Testis (tissue), 2 donors: Measurements from ENCODE around the gene UBE2K.

Source experiments
- POLR2A ChIP-seq: fragments of 450-650 bp; IDR thresholded peaks from one replicate; pipeline ENCODE4 v1.6.1; 2017; ENCODE audit warnings: antibody characterized with exemption, mild to moderate bottlenecking, moderate library complexity
- TF ChIP-seq, protein P1 (sequence below), 3 experiments: fragments of 450-650 bp in 2 of 3; fragments of 200-600 bp in 1 of 3; sonication (generic) in 1 of 3; IDR thresholded peaks; one replicate each; pipeline ENCODE4 v1.5.1; 2016 to 2019; ENCODE audit warnings: antibody characterized with exemption in 3 of 3, mild to moderate bottlenecking in 2 of 3, moderate library complexity in 1 of 3

DNA sequence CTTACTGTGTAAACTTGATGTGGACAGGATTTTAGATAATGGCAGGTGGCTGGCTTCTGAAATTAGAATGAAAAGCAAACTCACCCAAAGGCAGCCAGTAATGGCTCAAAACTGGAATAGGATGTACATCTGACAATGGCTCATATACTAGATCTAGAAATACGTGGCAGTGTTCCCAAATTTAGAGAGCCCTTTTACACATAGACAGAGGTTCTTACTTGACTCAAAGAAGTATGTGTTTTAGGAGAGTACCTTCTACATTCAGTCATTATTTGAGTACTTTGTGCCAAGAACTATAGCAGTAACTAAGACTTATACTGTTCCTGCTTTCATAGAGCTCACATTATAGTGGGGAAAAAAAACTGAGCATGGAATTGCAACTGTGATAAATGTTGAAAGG lies 48.0 kb downstream of the UBE2K start:
- TF ChIP-seq, protein P1, sequence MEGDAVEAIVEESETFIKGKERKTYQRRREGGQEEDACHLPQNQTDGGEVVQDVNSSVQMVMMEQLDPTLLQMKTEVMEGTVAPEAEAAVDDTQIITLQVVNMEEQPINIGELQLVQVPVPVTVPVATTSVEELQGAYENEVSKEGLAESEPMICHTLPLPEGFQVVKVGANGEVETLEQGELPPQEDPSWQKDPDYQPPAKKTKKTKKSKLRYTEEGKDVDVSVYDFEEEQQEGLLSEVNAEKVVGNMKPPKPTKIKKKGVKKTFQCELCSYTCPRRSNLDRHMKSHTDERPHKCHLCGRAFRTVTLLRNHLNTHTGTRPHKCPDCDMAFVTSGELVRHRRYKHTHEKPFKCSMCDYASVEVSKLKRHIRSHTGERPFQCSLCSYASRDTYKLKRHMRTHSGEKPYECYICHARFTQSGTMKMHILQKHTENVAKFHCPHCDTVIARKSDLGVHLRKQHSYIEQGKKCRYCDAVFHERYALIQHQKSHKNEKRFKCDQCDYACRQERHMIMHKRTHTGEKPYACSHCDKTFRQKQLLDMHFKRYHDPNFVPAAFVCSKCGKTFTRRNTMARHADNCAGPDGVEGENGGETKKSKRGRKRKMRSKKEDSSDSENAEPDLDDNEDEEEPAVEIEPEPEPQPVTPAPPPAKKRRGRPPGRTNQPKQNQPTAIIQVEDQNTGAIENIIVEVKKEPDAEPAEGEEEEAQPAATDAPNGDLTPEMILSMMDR (IDR thresholded peaks at IDR 0.05) = no peak
- no peak for TF ChIP-seq POLR2A
